ENCODE data around the gene NRIP2.
"Not testable (repeated sequence)": the region's sequence is repeated elsewhere in the genome, so short reads cannot be mapped to it uniquely, and the experiment has no call there.

NRIP2 gene, protein sequence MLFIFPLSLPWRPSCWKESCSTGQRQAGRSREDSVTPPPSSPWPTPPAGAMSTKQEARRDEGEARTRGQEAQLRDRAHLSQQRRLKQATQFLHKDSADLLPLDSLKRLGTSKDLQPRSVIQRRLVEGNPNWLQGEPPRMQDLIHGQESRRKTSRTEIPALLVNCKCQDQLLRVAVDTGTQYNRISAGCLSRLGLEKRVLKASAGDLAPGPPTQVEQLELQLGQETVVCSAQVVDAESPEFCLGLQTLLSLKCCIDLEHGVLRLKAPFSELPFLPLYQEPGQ

DNA sequence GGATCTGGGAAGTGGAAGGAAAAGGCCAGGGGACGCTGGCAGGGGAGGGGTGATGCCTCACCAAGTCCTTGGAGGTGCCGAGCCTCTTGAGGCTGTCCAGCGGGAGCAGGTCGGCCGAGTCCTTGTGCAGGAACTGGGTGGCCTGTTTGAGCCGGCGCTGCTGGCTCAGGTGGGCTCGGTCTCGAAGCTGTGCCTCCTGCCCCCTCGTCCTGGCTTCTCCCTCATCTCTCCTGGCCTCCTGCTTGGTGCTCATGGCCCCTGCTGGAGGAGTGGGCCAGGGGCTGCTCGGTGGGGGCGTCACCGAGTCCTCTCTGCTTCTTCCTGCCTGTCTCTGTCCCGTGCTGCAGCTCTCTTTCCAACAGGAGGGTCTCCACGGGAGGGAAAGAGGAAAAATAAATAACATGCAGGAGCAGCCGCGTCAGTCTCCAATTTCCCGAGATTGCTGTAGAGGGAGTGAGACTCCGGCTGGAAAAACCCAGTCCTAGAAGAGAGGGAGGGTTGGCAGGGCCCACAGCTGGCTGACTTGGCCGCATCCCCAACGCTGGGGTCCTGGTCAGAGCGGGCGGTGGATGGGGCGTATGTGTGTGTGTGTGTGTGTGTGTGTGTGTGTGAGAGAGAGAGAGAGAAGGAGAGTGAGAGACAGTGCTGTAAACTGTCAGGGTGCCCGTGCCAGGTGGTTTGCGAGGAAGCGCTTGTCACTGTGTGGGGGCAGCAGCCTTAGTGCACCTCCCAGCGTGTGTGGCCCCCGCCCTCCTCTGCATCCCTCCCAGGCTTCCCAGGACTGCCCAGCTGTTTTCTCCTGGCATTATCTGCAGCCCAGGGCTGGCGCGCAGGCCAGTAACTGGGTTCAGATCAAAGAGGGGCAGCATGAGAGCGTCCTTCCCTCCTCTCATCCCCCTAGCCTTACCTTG is at the start of gene NRIP2:
Gene NRIP2, minus strand, starts transcription at position 455 of the 911 bp plus-strand sequence. Its CDS starts 52 bp downstream, at position 403.
- no peak for DNase-seq

DNA sequence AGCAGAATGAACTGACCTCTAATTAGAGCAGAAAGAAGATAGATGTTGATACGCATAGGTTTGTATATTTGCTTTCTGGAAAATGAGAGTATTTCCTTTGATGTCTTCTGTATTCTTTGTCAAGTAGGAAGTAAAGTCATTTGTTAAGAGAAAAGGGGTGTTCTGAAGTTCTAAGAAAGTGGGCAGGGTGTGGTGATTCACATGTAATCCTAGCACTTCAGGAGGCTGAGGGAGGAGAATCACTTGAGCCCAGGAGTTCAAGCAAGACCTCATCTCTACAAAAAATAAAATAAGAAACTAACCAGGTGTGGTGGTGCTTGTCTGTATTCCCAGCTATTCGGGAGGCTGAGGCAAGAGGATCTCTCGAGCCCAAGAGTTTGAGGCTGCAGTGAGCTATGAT is 45.0 kb upstream of the NRIP2 start:
- DNase-seq = no peak

DNA sequence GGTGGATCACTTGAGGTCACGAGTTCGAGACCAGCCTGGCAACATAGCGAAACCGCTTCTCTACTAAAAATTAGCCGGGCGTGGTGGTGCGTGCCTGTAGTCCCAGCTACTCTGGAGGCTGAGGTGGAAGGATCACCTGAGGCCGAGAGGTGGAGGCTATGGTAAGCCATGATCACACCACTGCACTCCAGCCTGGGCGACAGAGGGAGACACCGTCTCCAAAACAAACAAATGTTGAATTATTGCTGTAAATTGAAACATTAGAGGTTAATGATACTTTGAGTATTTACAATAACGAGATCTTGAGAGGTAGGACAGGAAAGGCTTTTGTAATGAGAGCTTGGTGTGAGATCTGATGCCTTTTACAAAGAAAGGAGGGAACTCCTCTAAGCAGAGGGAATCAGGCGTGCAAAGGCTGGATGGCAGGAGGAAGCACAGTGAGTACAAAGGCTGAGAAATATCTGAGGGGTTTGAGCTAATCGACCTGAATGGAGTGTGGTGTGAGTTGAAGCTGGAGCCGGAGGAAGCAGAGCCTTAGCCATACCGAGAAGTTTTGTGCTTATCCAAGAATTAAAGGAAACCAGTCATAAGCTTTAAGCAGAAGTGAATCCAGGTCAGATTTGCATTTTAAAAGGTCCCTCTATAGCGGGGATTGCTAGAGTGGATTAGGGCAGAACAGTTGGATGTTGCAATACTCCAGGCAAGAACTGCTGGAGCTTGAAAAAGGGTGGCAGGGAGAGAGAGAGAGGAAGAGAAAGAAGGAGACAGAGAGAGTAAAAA is 43.3 kb upstream of the NRIP2 start:
- peak; percentile 78 for DNase-seq

DNA sequence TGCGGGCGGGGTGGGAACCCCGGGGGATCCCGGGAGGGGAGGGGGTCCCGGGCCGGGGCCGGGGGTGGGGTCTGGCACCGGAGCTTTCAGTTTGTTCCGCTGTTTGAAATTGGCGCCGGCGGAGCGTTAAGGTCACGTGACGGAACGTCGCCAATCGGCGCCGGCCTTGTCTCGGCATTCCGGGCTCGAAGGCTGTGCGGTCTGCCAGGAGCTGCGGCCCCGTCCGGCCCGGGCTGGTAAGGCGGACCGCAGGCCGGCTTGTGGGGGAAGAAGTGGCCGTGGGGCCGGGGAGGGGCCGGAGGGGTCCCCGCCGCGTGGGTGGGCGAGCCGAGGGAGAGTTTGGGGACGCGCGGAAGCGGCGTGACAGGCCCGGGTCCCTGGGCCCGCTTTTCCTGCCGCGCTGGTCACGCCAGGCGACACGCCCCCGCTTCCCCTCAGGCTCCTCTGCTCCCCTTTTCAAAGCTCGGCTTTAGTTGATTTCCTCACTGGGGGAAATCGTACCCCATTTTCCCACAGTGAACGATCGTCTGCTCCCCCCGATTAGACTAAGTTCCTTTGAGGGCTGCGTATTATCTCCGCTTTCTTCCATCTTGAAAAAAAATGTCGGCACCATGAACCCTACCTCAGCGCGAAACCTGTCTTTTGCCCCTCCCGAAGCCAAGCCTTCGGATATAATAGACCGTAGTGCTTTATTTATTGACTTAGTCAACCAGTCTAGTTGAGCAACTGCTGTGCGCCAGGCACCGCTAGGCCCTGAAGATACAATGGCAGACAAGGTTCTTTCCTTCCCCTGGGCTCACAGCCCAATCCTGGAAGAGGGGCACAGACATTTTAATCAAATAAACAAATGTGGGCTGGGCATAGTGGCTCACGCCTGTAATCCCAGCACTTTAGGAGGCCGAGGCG is 42.5 kb upstream of the NRIP2 start, which contains the start of the genes FOXM1 and RHNO1:
Gene FOXM1, minus strand, starts transcription at position 128 of the 906 bp plus-strand sequence. CDS start 2,696 bp downstream, outside the sequence.
Gene RHNO1, plus strand, starts transcription at position 177 of the 906 bp plus-strand sequence. CDS start 8,144 bp downstream, outside the sequence.
- peak; percentile 92 for DNase-seq

DNA sequence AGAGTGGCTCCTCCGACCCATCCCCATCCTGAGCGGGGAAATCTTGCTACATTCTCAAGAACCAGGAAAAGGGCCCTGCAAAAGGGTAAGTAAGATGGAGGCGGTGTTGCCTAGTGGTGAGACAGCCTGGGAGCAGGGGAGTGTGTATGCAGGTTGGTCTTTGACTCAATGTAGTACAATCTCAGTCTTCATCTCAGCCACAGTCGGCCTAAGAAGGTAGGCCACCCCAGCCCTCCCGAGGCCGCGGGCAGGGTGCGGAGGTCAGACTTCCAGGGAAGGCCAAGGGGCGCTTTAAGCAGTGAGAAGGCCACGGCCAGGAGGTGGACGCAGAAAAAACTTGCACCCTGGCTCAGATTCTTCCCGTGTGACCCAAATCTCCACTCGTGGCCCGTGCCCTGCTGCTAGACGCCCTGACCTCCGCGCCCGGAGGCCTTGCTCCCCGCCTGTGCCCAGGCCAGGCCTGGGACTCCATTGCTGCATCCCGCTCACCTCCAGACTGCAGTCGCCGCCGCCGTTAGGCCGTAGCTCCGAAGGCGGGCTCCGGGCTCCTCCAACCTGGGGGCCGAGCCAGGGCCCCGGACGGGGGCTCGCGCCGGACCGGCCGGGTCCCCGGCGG is 41.7 kb upstream of the NRIP2 start:
- DNase-seq = peak; percentile 51

DNA sequence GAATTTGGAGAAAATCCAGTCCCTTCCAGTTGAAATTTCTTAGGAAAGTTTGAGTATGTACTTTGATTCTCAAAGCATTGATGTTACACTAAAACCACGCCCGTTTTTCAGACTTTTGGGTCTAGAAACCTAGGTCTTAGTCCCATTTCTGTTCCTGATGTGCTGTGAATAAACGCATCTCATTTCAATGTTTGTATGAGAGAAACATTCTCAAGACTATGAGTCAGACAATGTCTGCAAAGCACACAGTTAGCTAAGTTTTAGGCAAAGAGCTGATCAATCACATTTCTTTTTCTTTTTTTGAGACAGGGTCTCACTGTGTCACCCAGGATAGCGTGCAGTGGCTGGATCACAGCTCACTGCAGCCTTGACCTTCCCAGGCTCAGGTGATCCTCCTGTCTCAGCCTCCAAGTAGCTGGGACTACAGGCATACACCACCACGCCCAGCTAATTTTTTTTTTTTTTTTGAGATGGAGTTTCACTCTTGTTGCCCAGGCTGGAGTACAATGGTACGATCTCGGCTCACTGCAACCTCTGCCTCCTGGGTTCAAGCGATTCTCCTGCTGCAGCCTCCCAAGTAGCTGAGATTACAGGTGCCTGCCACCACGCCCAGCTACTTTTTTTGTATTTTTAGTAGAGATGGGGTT is 34.3 kb upstream of the NRIP2 start:
- not testable (repeated sequence) for DNase-seq

DNA sequence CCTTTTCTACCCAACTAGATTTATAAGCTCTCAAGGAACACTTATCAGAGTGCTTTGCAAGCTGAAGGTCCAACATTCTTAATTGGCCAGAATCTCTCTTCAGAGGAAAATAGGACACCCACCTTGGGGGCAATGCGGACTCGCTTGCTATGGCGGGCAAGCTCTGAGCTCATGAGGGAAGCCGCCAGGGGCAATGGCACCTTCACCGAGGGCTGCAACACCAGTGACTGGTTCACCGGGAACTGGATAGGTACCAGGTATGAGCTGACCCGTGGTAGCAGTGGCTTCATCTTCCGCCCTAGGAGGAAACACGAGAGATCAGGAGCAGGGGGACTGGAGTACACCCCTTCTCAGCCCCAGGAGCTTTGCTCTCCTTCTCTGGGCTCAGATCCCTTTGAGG is 29.4 kb upstream of the NRIP2 start:
- no peak for DNase-seq

DNA sequence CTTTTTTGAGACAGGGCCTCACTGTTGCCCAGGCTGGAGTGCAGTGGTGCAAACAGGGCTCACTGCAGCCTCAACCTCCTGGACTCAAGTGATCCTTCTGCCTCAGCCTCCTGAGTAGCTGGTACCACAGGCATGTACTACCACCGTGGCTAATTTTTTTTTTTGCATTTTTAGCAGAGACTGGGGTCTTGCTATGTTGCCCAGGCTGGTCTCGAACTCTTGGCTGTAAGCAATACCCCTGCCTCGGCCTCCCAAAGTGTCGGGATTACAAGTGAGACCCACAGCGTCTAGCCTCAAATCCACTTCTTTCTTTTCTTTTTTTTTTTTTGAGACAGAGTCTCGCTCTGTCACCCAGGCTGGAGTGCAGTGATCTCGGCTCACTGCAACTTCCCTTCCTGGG is 28.6 kb upstream of the NRIP2 start:
- DNase-seq = not testable (repeated sequence)

DNA sequence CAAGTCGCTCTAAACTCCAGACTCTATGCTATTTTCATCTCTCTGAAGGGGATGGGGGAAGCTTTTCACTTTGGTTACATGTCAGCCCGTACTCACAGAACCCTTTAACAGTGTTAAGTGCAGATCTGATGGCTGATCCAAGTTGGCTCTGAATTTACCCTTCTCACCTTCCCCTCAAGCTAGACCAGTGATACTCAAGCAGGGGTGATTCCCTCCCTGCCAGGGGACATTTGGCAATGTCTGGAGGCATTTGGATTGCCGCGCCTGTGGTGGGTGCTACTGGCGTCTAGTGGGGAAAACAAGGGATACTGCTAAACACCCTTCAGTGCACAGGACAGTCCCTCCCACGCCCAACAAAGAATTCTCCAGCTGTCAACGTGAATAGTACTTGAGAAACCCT is 28.0 kb upstream of the NRIP2 start:
- DNase-seq = no peak

DNA sequence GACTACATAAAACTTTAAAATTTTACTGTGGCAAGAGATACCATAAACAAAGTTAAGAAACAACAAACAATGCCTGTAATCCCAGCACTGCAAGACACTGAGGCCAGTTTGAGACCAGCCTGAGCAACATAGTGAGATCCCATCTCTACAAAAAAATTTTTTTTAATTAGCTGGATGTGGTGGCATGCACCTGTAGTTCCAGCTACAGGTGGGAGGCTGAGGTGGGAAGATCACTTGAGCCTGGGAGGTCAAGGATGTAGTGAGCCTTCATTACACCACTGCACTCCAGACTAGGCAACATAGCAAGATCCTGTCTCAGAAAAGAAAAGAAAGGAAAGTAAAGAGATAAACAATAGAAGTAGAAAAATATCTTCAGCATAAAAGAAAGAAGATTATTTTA is 25.3 kb upstream of the NRIP2 start:
- no peak for DNase-seq

DNA sequence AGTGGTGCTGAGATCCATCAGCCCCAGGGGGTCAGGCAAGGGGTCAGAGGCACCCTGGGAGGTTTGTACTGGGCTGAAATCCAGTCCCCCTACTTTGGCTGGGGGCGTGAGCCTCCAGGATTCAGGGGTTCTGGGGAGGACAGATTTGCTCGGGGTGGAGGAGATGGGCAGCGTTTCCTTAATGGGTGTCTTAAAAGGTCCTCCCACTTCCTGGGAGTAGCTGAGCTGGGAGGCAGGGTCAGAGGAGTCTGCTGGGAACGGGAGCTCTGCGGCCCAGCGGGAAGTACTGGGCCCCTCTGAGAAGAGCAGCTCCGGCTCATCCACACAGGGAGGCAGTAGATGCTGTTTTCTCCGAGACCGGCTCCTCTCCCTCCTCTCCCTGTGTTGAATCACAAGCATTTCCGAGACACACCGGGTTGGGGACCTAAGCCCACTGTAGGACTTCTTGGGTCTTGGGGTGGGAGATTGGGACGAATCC is 24.1 kb upstream of the NRIP2 start:
- DNase-seq = no peak

DNA sequence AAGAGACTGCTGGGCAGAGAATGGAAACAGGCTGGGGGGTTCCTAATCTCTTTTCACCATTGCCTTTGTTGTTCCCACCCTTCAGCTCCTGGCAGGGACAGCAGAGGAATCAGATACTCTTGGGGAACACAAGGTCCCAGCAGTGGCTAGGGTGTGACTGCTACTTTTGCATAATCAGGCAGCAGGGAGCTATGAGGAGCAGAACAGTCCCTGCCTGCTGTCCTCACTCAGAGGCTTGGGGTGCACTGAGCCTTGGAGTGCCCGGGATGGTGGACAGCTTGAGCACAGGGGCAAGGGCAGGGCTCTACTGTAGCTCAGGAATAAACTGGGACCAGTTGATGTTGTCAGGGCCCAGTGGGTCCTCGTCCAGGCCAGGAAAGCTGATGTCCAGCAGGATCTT is 23.5 kb upstream of the NRIP2 start:
- no peak for DNase-seq

DNA sequence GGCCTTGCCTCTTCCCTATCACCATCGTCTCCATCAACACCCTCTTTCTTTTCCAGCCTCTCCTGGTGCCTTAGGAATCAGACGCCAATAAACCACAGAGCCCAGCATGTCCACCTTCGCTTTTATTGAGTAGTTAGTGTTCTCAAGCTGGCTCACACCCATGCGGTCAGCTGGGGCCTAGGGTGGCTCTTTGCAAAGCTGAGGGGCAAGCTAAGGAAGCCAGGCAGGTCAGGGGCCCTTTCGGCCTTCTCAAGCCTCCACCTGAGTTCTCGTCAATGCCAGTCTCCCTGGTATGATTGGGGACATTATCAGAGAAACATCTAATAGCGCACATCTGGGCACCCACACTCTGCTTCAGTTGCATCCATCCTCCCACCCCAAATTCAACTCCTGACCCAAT is 22.7 kb upstream of the NRIP2 start:
- no peak for DNase-seq

DNA sequence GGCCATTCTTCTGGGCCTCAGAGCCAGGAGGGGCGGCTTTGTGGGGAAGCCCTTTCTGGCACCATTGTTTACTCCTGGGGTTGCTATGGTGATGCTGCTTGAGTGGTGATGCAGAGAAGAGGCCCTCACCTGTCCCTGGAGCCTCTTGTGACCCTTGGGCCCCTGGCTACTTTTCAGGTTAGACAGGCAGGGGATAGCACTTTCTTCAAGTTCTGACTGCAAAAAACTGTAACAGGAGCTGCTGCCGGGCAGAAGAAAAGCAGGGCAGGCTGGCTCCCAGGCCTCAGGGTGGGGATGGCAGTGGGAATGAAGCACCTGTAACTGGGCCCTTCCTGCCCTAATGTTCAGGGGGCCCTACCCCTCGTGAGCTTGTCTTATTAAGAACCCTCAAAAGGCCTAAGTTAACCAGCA is 22.2 kb upstream of the NRIP2 start, which contains the start of gene TEX52:
Gene TEX52, minus strand, starts transcription at position 19 of the 411 bp plus-strand sequence. Its CDS starts 13 bp downstream, at position 6.
- peak; percentile 27 for DNase-seq

DNA sequence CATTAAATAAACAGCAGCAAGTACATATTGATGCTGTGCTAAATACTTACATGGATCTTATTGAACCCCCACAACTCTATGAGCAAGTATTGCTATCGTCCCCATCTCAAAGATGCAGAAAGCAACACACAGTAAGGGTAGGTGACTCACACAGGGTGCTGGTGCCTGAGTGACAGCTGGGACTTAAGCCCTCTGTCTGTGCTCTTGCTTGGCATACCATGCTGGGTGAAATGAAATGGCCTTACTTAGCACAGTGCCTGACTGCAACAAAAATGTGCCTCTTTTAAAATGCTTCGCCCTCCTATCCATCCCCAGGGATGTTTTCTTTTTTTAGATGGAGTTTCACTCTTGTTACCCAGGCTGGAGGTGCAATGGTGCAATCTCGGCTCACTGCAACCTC is 21.2 kb upstream of the NRIP2 start:
- DNase-seq = peak; percentile 52

DNA sequence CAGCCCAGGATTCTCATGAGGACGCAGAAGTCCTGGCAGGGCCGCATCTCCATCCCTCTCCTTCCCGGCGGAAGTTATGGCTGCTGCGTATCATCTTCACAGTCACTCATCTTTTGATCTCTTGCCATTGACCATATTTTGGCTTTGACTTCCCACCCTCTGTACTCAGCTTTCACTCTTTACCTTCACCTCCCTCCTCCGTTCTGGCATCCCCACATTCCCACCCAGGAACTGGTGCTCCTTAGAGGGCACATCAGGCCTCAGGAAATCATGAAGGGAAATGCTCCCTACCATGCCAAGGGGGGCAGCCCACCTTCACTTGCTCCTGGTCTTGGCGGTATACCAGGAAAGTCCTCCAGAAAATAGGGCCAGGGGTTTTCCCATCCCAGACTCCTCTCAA is 20.7 kb upstream of the NRIP2 start:
- no peak for DNase-seq

DNA sequence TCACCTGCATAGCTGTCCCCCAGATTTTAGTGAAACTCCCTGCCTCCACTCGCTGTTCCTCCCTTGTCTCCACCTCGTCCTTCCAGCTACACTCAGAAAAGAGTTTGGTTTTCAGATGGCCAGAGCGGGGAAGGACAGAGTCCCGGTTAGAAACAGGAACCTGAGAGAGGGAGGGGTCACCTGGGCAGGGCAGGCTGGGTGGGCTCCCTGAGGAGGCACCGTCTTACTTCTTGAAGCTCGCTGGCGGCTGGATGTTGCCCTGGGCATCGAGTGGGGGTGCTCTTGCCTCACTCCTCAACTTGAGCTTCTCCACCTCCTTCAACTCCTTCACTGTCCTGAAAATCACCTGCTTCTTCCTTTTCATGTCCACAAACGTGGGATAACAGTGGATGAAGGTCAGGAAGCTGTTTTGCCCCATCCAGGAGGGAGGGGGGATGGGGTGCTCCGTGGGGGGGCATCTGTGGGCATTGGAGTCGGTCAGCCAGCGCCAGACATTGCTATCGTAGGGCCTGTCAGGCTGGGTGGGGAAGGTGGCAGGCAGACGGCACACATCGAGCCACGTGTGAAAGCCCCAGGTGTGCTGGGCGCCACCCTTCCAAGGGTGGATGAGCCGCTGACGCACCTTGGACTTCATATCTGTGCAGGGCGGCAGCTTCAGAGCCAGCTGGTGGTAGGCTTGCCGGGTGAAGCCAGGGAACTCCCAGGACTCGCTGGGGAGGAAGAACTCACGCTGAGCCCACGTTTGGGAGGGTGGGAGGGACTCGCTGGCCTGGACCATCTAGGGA is 20.0 kb upstream of the NRIP2 start:
- no peak for DNase-seq

DNA sequence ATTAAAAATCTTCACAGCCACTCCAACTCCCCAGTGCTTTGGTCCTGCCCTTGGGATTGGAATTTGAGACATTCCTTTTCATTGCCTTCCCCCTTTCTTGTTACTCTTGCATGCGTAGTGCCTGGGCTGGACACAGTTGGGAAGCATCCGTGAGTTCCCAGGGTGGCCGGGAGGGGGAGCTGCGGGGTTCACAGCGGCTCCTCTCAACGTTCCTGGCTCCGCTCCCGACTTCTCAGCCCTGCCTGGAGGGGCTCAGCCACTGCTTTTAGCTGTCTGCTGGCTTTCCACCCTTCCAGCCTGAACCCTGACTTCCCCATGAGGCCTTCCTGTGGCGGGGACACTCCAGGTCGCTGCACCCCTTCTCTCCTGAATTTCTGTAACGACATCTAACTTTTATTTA is 18.8 kb upstream of the NRIP2 start:
- peak; percentile 85 for DNase-seq

DNA sequence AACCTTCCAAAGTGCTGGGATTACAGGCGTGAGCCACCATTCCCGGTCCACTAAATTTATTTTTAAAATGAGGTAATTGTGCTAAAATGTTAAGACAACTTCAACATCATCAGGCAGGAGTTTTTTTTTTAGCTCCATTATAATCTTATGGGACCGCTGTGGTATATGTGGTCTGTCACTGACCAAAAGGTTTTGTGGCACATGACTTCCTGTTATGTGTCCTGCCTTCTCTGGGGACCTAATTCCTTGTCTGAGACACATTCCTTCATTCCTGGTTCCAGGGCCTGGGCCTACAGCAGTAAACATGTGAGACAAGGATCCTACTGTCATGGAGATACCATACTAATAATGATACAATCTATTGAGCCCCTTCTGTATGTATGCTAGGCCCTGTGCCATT is 17.1 kb upstream of the NRIP2 start:
- no peak for DNase-seq

DNA sequence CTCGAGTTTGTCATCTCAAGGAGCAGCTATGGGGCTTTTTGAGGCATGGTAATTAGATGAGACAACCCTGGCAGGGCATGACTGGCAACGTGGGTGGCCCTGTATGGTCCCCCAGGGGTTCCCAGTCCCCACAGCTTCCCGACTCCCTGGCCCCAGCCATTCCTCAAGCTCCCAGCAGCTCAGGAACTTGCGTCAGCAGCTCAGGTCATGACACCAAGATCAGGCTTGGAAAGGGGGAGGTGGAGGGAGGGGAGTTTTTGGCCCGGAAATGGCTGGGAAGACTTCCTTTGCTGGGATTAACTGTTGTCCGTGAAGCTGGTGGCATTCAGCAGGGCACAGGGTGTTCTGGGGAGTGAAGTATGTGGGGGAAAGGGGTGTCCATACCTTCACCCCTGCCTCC is 10.4 kb upstream of the NRIP2 start:
- DNase-seq = peak; percentile 35
